Neural cell (in vitro differentiated cells): Measurements from ENCODE around the gene CDH9.

Source experiments
- CTCF ChIP-seq: fragments of 450-650 bp; IDR thresholded peaks from 2 replicates; pipeline ENCODE4 v1.5.1; 2014; ENCODE audit warnings: antibody characterized with exemption, mild to moderate bottlenecking, moderate library complexity; ENCODE audit not compliant: poor library complexity, severe bottlenecking
- EP300 ChIP-seq: fragments of 450-650 bp; conservative IDR thresholded peaks from 2 replicates; pipeline ENCODE4 v1.6.1; 2014; ENCODE audit warnings: antibody characterized with exemption, mild to moderate bottlenecking, moderate library complexity; ENCODE audit not compliant: poor library complexity, severe bottlenecking
- EZH2 ChIP-seq: fragments of 200-600, 300-800 bp; shearing (Covaris generic), sonication (generic); IDR thresholded peaks from 2 replicates; pipeline ENCODE4 v1.6.1; 2014; ENCODE audit warnings: antibody characterized with exemption, low read length, borderline replicate concordance, mild to moderate bottlenecking; ENCODE audit not compliant: insufficient read depth, poor library complexity, severe bottlenecking
- MXI1 ChIP-seq: fragments of 450-650 bp; conservative IDR thresholded peaks from 2 replicates; pipeline ENCODE4 v1.6.1; 2014; ENCODE audit warnings: antibody characterized with exemption, mild to moderate bottlenecking; ENCODE audit not compliant: poor library complexity, severe bottlenecking
- POLR2AphosphoS5 ChIP-seq: IDR thresholded peaks from 2 replicates; pipeline ENCODE4 v1.6.1; 2012
- RAD21 ChIP-seq: fragments of 450-650 bp; conservative IDR thresholded peaks from 2 replicates; pipeline ENCODE4 v1.6.1; 2014; ENCODE audit warnings: antibody characterized with exemption, mild to moderate bottlenecking, moderate library complexity
- REST ChIP-seq: IDR thresholded peaks from 2 replicates; pipeline ENCODE4 v1.6.1; 2012; ENCODE audit warnings: borderline replicate concordance
- SMC3 ChIP-seq: fragments of 450-650 bp; conservative IDR thresholded peaks from 2 replicates; pipeline ENCODE4 v1.6.1; 2014; ENCODE audit warnings: antibody characterized with exemption, mild to moderate bottlenecking, moderate library complexity; ENCODE audit not compliant: poor library complexity
- TAF1 ChIP-seq: IDR thresholded peaks from 2 replicates; pipeline ENCODE4 v1.6.1; 2012; ENCODE audit warnings: low read depth

DNA sequence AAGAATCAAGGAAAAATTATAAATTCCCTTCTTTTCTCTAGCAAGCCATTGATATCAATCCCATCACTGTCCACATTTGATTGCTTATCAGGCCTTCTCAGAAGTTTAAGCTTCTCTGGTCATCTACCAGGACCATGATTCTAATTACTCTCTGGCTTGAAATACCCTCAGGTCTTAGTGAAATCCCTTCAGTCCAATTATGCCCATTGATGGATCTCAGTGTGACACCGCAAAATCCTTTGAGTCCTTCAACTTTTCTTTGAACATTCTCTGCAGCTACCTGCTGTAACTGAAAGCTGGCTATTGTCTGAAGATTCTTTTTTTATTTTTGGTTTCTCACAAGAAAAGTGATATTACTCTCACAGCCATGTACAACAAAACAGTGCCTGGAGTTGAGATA is 3.0 kb upstream of the CDH9 start:
- no peak for TF ChIP-seq CTCF
- no peak for TF ChIP-seq EZH2
- TF ChIP-seq POLR2AphosphoS5: no peak
- no peak for TF ChIP-seq TAF1
- TF ChIP-seq REST: no peak
- TF ChIP-seq EP300: no peak
- TF ChIP-seq SMC3: no peak
- no peak for TF ChIP-seq RAD21
- no peak for TF ChIP-seq MXI1
